RWPE2 (cell line): Measurements from ENCODE around the gene UBLCP1.

Source experiments
- ATAC-seq: fragments of 200-7000 bp; cut with Tn5 transposase; 3 replicates; pipeline ENCODE4 v1.9.1; 2021; ENCODE audit warnings: low read depth
- DNase-seq: peaks from one replicate; pipeline ENCODE4 v3.0.0-alpha.2; 2020; ENCODE audit warnings: low spot score
- H3K27ac ChIP-seq: fragments of 450-650 bp; 2 replicates; pipeline ENCODE4 v1.5.1; 2017; ENCODE audit warnings: mild to moderate bottlenecking; ENCODE audit not compliant: poor library complexity, severe bottlenecking
- H3K27me3 ChIP-seq: fragments of 250-450 bp; sonication (Bioruptor Pico); 2 replicates; pipeline ENCODE4 v1.5.1; 2021; ENCODE audit warnings: mild to moderate bottlenecking, moderate library complexity; ENCODE audit not compliant: insufficient read depth, poor library complexity, severe bottlenecking
- H3K36me3 ChIP-seq: fragments of 250-450 bp; sonication (Bioruptor Pico); 2 replicates; pipeline ENCODE4 v1.5.1; 2020; ENCODE audit warnings: low read depth, mild to moderate bottlenecking, moderate library complexity
- H3K4me1 ChIP-seq: fragments of 250-450 bp; sonication (Bioruptor Pico); 2 replicates; pipeline ENCODE4 v1.5.1; 2021; ENCODE audit warnings: mild to moderate bottlenecking, moderate library complexity; ENCODE audit not compliant: insufficient read depth, poor library complexity, severe bottlenecking
- H3K4me3 ChIP-seq: fragments of 250-450 bp; sonication (Bioruptor Pico); 2 replicates; pipeline ENCODE4 v1.5.1; 2021; ENCODE audit warnings: mild to moderate bottlenecking, moderate library complexity; ENCODE audit not compliant: severe bottlenecking
- H3K9me3 ChIP-seq: fragments of 250-450 bp; sonication (Bioruptor Pico); 2 replicates; pipeline ENCODE4 v1.5.1; 2021; ENCODE audit warnings: mild to moderate bottlenecking, moderate library complexity; ENCODE audit not compliant: severe bottlenecking
- CTCF ChIP-seq: fragments of 450-650 bp; IDR thresholded peaks from one replicate; pipeline ENCODE4 v1.5.1; 2017; ENCODE audit warnings: mild to moderate bottlenecking, moderate library complexity; ENCODE audit not compliant: poor library complexity, severe bottlenecking

Gene UBLCP1

GRCh38 chr5:159324986-159325385, 61.9 kb downstream of the UBLCP1 start:
- Histone ChIP-seq H3K27ac (no peak overlapping the region), H3K4me1 (no peaks in the 10 kb centered on the region), H3K27me3 (no peaks in the 10 kb centered on the region), H3K9me3 (no peaks in the 10 kb centered on the region), H3K36me3 (no peaks in the 10 kb centered on the region), H3K4me3 (no peak overlapping the region)
- ATAC-seq (no peak), DNase-seq (no peak)
- no peak for TF ChIP-seq CTCF

GRCh38 chr5:159330131-159330800, 67.2 kb downstream of the UBLCP1 start, which contains the start of gene IL12B:
Gene IL12B, minus strand, starts transcription at chr5:159330487. Its CDS starts 3,705 bp downstream, at chr5:159326782.
- ATAC-seq: peak; percentile 49; the same call in 2 of the 3 replicates
- Histone ChIP-seq H3K27ac (no peak within 1 kb of the TSS), H3K27me3 (no peaks in the 10 kb centered on the region), H3K4me3 (peak within 1 kb of the TSS; percentile 35), H3K4me1 (no peaks in the 10 kb centered on the region), H3K9me3 (no peaks in the 10 kb centered on the region), H3K36me3 (no peaks in the 10 kb centered on the region)
- no peak for TF ChIP-seq CTCF
- DNase-seq: no peak

GRCh38 chr5:159331093-159331973, 68.2 kb downstream of the UBLCP1 start:
- Histone ChIP-seq H3K4me1 (peaks cover 7% of the 10 kb centered on the region), H3K27me3 (no peaks in the 10 kb centered on the region), H3K9me3 (no peaks in the 10 kb centered on the region), H3K36me3 (no peaks in the 10 kb centered on the region), H3K4me3 (peak overlapping the region; percentile 35), H3K27ac (no peak overlapping the region)
- ATAC-seq (peak; percentile 75), DNase-seq (no peak)
- peak; percentile 95 for TF ChIP-seq CTCF

- DNase-seq (no peak), ATAC-seq (no peak)
- no peak for TF ChIP-seq CTCF
- Histone ChIP-seq H3K27me3 (no peaks in the 10 kb centered on the region), H3K4me1 (peaks cover 18% of the 10 kb centered on the region), H3K4me3 (no peak overlapping the region), H3K27ac (no peak overlapping the region), H3K36me3 (no peaks in the 10 kb centered on the region; the same call in 1 of the 2 replicates), H3K9me3 (no peaks in the 10 kb centered on the region)
Observed at GRCh38 chr5:159332800-159333544, 69.9 kb downstream of the UBLCP1 start.
